Stimulated activated CD4-positive, alpha-beta T cell treated with anti-CD3 and anti-CD28 coated beads, Interleukin-15, amount 100 ng/mL, for 24 hours (primary cell): ENCODE data around the gene RNF44.

Experiments
- DNase-seq: peaks from one replicate; pipeline ENCODE4 v3.0.0-alpha.2; 2020

Gene RNF44

DNA sequence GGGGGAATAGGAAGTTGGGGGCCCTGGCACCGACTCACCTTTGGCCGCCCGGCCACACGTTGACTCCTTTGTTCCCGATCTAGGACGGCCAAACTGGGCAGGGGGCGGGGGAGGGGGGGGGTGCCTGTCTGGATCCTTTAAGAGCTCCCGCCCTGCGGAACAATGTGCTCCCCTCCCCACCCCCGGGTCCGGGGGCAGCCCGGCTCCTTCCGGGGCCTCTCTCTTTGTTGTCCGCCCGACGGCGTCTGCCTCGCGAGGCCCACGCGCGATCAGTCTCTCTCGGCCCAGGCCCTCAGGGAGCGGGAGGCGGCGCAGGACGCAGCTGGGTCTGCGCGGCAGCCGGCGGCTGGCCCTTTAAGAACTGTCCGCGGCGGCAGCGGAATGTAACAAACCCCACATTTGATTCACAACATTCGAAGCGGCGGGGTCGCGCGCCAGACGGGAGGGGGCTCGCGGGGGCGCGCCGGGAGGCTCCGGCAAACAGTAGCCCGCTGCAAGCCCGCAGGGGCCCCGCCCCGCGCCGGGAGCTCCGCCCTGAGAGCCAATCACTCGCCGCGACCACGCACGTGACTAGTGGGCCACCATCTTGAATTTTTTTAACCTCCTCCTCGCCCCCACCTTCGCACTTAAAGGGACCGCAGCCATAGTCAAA is at the start of gene RNF44:
Gene RNF44 (minus strand): TSS at position 501 of the 652 bp plus-strand sequence. CDS start 4,930 bp downstream, outside the sequence.
- DNase-seq: peak; percentile 99

DNA sequence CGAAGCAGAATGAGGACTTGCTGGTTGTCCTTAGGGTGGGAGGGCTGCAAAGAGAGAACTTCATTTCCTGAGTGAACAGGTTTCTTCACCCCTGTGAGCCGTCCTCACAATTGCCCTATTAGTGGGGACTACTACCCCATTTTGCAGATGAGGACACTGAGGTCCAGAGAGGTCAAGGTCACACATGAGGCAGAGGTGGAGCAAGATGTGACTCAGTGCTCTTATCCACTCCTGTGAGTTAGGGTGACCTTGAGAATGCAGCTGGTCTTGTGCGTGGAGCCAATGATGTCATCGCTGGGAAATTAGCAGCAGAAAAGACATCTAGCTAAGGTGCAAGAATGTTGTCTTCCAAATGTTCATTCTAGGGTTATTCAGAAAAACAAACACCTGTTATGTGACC is 45.9 kb upstream of the RNF44 start:
- no peak for DNase-seq

DNA sequence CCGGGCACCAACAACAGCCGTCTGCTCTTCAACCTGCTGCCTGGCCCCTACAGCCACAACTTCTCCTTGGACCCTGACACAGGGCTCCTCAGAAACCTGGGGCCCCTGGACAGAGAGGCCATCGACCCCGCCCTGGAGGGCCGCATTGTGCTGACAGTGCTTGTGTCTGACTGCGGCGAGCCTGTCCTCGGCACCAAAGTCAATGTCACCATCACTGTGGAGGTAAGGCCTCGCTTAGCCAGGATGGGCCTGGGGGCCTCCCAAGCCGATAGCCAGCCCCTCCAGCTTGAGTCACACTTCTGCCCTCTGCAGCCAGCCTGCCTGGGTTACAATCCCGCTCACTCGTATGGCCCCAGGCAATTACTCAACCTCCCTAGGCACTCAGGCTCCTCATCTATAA is 44.2 kb upstream of the RNF44 start:
- DNase-seq: no peak

DNA sequence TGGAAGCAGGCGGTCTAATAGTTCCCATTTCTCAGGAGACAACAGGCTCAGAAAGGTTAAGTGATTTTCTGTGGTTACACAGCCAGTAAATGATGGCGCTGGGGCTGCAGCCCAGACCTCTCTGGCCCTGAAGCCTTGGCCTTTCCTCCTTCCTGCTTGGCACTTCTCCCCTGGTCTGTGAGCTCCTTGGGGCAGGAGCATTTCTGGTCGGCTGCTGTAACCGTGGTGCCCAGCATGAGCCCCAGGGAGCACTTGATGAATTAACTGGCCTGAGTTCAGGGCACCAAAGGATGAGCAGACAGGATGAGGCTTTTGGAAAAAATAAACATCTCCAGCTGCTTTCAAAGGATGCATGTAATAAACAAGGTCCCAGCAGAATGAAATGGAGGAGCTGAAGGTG is 42.1 kb upstream of the RNF44 start:
- no peak for DNase-seq

DNA sequence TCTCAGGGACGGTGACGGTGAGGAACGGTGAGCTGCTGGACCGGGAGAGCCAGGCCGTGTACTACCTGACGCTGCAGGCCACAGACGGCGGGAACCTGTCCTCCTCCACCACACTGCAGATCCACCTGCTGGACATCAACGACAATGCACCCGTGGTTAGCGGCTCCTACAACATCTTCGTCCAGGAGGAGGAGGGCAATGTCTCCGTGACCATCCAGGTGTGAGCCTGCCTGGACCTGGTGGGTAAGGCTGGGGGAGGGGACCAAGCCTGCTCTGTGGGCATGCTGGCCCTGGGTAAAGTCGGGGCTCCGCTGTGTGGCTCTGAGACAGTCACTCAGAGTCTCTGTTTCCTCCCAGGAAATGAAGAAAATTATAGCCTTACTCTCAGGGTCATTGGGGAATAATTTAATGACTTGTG is 41.2 kb upstream of the RNF44 start:
- peak; percentile 55 for DNase-seq

DNA sequence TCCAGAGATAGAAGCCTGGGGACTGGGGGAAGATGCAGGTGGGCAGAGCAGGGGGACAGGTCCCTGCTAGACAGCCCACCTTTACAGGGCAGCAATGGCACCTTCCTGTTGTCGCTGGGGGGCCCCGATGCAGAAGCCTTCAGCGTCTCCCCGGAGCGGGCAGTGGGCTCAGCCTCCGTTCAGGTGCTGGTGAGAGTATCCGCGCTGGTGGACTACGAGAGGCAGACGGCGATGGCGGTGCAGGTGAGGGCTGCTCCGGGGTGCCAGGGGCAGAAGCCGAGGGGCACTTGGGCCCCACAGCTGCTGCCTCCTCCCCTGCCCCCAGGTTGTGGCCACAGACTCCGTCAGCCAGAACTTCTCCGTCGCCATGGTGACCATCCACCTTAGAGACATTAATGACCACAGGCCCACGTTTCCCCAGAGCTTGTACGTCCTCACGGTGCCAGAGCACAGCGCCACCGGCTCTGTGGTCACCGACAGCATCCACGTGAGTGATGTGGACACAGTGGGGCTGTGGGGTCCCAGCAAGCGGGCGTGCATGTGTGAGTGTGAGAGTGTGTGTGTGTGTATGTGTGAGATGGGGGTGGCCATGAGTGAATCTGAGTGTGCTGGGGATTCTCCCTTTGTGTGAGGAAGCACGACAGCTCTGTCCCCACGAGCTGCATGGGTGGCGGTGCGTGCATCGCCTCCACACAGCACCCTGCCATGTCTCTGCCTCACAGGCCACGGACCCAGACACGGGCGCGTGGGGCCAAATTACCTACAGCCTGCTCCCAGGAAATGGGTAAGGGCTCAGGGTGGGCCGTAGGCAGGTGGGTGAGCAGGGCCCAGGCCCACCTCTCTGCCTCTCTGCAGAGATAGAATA is 40.3 kb upstream of the RNF44 start:
- DNase-seq: no peak

DNA sequence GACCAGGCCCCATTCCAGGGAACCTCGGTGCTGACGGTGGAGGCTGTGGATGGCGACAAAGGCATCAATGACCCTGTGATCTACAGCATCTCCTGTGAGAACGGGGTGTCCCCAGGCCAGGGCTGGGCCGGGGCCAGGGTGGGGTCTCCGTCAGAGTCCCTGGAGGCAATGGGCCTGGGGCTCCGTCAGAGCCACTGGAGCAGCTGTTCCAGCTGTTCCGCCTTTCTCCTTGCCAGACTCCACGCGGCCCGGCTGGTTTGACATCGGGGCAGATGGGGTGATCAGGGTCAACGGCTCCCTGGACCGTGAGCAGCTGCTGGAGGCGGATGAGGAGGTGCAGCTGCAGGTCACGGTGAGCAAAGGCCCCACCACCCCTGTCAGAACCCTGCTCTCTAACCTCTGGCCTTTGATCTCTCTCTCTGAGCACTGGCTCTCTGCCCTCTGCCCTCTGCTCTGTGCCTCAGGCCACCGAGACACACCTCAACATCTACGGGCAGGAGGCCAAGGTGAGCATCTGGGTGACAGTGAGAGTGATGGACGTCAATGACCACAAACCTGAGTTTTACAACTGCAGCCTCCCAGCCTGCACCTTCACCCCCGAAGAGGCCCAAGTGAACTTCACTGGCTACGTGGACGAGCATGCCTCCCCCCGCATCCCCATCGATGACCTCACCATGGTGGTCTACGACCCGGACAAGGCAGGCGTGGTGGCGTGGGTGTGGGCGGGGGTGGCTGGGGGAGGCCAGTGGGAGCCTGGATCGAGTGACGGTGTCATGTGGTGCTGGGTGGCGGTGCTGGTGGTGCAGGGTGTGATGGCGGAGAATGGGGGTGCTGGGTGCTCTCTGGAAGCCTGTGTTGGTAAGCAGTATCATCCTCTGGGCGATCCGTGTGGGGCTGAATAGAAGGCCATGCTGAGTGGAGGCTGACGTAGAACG is 38.6 kb upstream of the RNF44 start:
- DNase-seq: no peak

DNA sequence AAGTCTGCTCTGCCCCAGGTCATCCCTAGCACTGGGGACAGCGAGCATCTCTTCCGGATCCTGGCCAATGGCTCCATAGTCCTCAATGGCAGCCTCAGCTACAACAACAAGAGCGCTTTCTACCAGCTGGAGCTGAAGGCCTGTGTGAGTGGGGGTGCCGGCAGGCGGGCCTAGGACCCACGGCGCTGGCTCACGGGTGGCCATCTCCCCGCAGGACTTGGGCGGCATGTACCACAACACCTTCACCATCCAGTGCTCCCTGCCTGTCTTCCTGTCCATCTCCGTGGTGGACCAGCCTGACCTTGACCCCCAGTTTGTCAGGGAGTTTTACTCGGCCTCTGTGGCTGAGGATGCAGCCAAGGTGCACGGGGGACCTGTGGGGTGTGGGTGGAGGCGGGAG is 37.9 kb upstream of the RNF44 start:
- DNase-seq: no peak

DNA sequence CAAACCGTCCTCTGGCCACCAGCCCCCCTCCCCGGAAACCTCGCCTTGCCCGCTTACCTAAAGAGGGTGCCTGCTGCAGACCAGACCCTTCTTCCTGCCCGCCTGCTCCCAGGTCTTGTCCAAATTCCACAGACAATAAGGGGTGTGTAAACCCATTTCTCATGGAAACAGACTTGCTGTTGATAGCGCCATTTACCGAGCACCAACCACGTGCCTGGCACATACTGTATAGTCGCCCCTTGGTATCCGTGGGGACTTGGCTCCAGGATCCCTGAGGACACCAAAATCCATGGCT is 37.0 kb upstream of the RNF44 start:
- DNase-seq: no peak

DNA sequence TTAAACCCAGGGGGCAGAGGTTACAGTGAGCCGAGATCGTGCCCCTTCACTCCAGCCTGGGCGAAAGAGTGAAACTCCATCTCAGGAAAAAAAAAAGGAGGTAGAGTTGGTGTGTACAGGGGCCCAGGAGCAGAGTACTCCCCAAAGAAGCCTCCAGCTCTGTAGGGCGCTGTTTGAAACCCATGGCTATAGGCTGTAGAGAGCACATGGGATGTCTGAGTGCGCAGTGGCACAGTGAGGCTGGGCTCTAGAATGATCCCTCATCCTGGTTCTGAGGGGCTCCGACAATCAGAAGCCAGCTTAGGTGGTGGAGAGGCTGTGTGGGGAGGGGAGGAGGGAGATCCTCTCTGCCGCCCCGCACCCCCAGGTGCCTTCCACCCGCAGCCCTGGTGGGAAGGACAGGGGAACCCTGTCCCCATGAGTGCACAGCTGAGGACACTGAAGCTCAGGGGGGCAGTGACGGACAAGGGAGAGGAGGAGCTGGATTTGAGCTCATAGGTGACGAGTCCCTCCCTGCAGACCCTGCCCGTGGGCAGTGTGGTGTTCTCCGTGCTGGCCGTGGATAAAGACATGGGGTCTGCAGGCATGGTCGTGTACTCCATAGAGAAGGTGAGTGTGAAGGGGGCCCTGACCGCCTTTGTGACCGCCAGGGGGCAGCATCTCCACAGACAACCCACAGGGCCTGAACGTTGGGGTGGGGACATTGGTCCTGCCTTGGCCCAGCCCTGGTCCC is 36.5 kb upstream of the RNF44 start:
- DNase-seq: peak; percentile 87

DNA sequence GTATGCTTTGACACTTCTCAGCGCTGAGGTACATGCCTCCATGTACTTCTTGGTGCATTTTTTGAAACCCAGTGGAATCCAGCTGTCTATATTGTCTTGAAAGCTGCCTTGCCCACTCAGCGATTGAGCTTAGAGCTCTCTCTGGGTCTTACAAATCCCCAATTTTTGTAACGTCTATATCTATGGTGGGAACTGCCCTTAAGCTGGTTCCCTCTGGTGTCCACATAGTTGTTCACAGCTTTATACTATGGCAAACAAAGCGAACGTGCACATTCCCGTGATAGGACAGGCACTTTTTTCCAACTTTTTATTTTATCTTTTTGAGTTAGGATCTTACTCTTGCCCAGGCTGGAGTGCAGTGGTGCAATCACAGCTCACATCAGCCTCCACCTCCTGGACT is 32.8 kb upstream of the RNF44 start:
- no peak for DNase-seq

DNA sequence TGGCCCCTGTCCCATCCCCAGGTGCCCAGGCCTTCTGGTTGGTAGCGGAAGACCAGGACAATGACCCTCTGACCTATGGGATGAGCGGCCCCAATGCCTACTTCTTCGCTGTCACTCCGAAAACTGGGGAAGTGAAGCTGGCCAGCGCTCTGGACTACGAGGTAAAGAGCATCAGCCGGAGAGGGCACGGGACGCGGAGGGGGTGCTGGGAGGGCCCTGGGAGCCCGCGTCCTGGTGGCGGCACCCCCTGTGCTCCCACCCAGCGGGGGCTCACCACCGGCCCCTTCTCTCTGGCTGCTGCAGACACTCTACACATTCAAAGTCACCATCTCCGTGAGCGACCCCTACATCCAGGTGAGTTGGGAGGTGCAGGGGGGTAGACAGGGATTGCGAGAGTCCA is 31.5 kb upstream of the RNF44 start:
- DNase-seq: no peak

DNA sequence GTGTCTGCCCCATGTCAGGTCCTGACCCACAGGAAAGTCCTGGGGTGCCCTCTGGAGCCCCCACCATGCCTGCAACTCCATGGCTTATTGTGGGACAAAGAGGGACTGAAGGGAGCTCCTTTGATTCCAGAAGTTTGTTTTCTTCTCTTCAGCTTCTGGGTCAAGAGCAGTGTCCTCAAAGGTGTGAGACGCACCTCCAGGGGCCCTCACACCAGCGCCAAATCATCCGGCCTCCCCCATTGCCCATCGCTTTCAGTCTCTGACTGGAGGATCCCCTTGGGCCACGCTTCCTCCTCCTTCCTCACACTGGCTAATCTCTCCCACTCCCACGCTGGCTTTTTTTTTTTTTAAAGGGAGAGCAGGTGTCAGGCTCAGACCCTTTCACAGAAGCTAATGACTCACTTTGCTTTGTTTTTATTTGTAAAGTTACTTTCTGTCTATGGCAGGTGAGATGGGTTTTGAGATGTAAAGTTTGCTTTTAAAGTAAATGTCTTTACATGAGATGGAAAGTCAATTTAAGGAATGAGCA is 28.6 kb upstream of the RNF44 start:
- no peak for DNase-seq

DNA sequence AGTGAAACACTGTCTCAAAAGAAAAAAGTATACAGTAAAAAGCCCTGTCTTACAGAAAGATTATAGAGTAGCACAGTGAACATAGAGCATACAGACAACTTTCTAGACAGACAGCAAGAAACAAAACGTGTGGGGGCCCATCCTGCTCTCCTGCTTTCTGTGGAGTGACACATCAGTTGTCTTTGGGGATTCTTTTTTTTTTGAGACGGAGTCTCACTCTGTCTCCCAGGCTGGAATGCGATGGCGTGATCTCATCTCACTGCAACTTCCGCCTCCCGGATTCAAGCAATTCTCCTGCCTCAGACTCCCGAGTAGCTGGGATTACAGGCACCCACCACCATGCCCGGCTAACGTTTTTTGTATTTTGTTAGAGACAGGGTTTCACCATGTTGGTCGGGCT is 26.8 kb upstream of the RNF44 start:
- DNase-seq: no peak

DNA sequence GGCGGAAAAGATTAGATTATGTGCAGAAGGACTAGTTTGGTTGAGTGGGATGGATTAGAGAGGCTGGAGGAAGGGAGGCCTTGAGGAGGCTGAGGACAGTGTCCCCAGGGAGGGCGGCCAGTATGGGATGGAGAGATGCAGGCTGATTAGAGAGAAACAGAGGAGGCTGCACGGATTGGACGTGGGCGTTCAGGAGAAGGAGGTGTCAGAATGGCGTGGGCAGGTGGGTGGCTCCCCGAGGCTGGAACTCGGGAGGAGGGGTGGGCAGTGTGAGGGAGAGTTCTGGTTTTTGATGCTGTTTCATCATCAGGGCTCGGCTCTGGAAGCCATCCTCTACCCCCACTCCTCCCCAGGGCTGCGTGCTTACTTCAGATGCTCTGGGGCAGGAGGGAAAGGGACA is 25.0 kb upstream of the RNF44 start:
- no peak for DNase-seq

DNA sequence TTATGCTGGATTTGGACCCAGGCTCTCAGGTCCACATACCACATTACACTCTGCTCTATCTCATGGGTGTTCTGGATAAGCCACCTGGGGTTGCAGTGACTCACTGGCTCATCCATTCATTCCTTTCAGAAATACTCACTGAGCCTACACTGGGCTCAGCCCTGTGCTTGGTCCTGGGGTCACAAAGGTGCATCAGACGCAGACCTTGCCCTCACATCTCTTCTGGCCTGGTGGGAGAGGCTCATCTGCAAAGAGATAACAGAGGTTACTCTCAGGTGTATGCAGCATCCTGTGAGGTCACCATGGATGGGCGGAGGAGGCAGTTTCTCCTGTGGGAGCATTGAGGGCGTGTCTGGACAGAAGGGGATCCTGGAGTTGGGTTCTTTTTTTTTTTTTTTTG is 24.1 kb upstream of the RNF44 start:
- DNase-seq: no peak

DNA sequence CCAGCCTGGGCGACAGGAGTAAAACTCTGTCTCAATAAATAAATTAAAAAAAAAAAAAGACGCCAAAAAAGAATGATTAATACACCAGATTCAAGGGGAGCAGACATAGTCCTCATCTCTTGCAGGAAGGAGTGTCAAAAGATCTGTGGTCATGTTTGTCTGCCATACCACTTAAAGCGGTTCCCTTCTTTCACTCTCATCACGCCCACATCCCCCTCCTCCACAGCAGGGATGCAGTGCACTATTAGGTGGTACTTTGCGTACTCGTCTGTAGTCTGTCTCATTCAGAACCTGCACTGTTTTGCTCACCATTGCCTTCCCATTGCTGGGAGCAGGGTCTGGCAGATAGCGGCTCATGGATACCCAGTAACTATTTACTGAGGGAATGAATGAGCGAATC is 23.2 kb upstream of the RNF44 start:
- peak; percentile 52 for DNase-seq

DNA sequence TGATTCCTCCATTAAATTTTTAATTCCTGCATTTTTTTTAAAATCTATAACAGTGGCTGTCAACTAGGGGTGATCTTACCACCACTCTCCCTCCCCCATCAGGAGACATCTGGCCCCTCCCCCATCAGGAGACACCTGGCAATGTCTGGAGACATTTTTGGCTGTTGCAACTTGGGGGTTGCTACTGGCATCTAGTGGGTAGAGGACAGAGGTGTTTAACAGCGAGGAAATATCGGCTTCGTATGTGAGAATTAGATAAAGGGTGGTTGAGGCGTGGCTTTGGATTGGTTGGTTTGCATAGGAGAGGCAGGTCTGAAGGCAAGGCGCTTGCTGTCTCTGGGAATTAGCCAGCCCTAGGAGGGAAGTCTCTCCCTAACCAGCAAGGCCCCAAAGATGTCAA is 22.5 kb upstream of the RNF44 start:
- no peak for DNase-seq

DNA sequence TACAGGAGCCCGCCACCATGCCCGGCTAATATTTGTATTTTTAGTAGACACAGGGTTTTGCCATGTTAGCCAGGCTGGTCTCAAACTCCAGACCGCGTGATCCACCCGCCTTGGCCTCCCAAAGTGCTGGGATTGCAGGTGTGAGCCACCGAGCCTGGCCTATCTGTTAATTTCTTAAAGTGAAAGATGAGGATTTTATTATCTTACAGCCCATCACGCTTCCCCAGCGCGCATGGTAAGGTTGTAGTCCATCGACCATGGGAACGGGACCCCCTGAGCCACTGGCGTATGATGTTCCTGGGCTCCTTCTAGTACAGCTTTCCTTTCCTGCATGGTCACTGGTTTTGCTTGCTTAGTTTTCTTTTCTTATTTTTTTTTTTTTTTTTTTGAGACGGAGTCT is 20.6 kb upstream of the RNF44 start:
- no peak for DNase-seq

DNA sequence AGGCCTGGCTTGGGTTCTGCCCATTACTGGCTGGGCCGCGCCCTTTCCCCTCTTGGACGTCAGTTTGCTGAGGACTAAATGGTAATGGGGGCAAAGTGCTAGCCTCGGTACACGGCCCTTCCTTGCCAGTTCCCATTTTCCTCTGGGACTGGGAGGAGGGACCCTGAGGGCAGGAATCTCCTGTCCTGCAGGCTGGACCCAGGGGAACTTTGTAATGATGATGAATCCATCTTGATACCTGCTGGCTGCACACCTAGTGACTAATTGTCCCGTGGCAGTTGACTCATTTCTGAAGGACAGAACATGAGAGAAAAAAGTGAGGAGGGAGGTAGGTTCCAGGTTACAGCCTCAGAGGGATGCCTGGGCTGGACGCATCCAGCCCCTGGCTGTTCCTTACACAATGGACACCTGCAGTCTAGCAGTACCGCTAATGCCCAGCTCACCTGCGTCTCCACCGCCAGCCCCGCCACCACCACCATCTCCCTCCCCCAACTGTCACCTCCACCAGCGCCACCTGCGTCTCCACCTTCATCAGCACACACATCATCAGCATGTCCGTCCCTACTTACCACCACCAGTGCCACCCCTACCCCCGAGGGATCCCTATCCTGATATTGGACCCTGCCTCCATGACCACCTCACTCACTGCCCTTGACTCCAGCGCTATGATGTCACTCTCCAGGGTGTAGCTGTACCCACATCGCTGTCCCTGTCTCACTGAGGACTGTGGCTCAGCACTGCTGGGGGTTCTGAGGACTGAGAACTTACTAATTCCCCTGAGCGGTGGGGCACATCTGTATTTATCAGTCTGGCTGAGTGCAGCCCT is 16.3 kb upstream of the RNF44 start:
- DNase-seq: no peak

DNA sequence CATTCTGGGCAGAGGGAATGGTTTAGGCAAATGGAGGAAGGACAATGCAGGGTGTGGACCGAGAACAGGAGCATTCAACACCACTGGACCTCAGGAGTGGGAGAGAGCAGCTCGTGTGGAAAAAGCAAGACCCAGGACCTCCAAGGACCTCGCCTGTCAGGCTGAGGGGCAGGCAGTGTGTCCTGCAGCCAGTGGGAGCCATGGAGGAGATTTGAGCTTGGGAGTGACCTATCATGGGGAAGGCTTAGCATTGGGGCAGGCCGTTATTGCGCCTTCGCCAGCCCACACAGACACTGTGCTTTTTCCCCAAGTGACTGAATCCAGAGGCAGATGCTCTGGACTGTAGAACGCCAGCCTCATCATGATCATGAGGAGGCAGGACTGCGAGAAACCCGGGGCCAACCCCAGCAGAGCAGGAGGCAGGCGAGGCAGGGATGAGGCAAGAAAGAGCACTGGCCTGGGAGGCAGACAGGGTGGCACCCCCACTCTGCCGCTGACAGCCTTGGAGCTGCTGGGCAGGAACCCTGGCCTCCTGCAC is 15.2 kb upstream of the RNF44 start:
- no peak for DNase-seq
